ENCODE results near the gene PODXL2. TPM values are rescaled to one million over a fixed set of nuclear protein-coding genes. Genes with fewer than 3 reads are reported as not detected.
"Not testable (repeated sequence)": the region's sequence is repeated elsewhere in the genome, so short reads cannot be mapped to it uniquely, and the experiment has no call there.

PODXL2 gene
- total RNA-seq, 1 experiment from 2014 or later, result 29.6 TPM

- DNase-seq (ENCODE audit: low spot score), result peak; percentile 68
Observed at GRCh38 chr3:127688416-127689265, 59.7 kb downstream of the PODXL2 start.

- no peak for DNase-seq (ENCODE audit: low spot score)
Observed at GRCh38 chr3:127689266-127689860, 60.4 kb downstream of the PODXL2 start.

GRCh38 chr3:127690106-127690505 lies 61.1 kb downstream of the PODXL2 start:
- peak; percentile 75 for DNase-seq (ENCODE audit: low spot score)

- peak; percentile 59 for DNase-seq (ENCODE audit: low spot score)
Observed at GRCh38 chr3:127690823-127691452, 62.0 kb downstream of the PODXL2 start.

- no peak for DNase-seq (ENCODE audit: low spot score)
Observed at GRCh38 chr3:127691489-127691888, 62.5 kb downstream of the PODXL2 start.

GRCh38 chr3:127691974-127692373 lies 63.0 kb downstream of the PODXL2 start:
- DNase-seq (ENCODE audit: low spot score), result no peak

- DNase-seq (ENCODE audit: low spot score), result no peak
Observed at GRCh38 chr3:127692501-127693335, 63.7 kb downstream of the PODXL2 start.

- no peak for DNase-seq (ENCODE audit: low spot score)
Observed at GRCh38 chr3:127693336-127693843, 64.4 kb downstream of the PODXL2 start.

GRCh38 chr3:127694467-127695215 lies 65.7 kb downstream of the PODXL2 start:
- peak; percentile 59 for DNase-seq (ENCODE audit: low spot score)

GRCh38 chr3:127697551-127698240 lies 68.7 kb downstream of the PODXL2 start:
- no peak for DNase-seq (ENCODE audit: low spot score)

GRCh38 chr3:127698286-127698685 lies 69.3 kb downstream of the PODXL2 start:
- no peak for DNase-seq (ENCODE audit: low spot score)

- no peak for DNase-seq (ENCODE audit: low spot score)
Observed at GRCh38 chr3:127698691-127699415, 69.9 kb downstream of the PODXL2 start.

- DNase-seq (ENCODE audit: low spot score), result no peak
Observed at GRCh38 chr3:127699416-127700300, 70.7 kb downstream of the PODXL2 start.

GRCh38 chr3:127700406-127700805 lies 71.4 kb downstream of the PODXL2 start:
- no peak for DNase-seq (ENCODE audit: low spot score)

GRCh38 chr3:127701280-127701911 lies 72.4 kb downstream of the PODXL2 start:
- no peak for DNase-seq (ENCODE audit: low spot score)

- no peak for DNase-seq (ENCODE audit: low spot score)
Observed at GRCh38 chr3:127702151-127702578, 73.2 kb downstream of the PODXL2 start.

GRCh38 chr3:127704840-127705239 lies 75.9 kb downstream of the PODXL2 start:
- not testable (repeated sequence) for DNase-seq (ENCODE audit: low spot score)

GRCh38 chr3:127706312-127706711 lies 77.3 kb downstream of the PODXL2 start:
- DNase-seq (ENCODE audit: low spot score), result no peak
